ACHN (cell line): ENCODE data around the gene NTRK3.
"Not testable (repeated sequence)": the region's sequence is repeated elsewhere in the genome, so short reads cannot be mapped to it uniquely, and the experiment has no call there.

Source experiments
- DNase-seq: peaks from one replicate; pipeline ENCODE4 v3.0.0-alpha.2; 2015
- in situ Hi-C: cut with HindIII; loops from 2 replicates; pipeline ENCODE4 v1.10.0; 2017; ENCODE audit warnings: low sequenced_read_pairs, low pct_ligation_motif_present, low pct_unique_long_range_greater_than_20kb

Gene NTRK3

DNA sequence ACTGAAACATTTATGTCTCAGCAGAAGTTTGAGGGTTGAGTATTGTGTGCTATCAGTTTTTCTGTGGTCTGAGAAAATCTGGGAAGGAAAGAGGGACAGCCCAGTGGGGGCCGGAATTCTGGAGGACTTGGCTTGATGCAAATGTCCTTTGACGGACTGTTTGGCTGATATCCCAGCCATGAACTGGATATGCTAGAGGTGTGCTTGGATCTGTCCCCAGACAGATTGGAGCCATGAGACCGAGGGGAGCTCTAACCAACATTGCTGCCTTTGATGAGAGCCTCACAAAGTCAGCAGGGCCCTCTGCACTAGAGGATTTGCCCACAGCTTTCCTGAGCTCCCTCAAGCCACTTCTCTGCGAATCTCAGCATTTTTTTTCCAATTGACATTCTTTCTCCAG, 405.6 kb downstream of the NTRK3 start:
- in situ Hi-C loops, result no loop called here
- no peak for DNase-seq

DNA sequence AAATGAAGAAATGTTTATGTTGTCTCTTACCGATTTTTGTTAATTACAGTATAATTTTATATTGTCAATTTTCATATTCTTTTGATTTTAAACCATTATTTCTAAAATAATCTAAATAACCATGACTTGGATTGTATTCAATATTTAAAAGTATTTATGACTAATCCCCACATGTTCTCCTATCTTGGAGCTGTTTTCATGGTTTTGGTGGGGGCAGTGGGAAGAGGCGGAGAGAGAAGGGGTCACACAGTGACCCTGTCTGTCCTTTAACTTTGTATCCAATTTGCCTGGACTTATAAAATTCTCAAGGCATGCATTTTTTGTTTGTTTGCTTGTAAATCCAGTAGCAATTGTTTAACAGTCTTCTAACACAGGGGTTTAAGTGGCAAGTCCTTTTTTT, 407.4 kb downstream of the NTRK3 start:
- no peak for DNase-seq
- in situ Hi-C loops, result no loop called here

DNA sequence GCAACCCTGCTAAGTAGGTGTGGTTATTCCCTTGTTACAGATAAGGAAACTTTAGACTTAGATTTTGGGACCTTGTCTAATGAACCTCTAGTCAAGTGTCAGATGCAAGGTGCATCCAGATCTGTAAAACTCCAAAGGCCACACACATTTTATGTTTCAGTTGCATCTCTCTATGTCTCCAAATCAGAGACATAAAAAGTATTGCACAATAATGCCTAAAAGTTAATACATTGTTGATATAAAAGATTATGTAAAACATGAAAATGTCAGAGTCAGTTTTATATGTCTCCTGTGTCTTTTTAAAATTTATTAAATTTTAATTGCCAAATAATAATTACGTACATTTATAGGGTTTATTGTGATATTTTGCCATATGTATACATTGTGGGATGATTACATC, 408.5 kb downstream of the NTRK3 start:
- in situ Hi-C loops, result no loop called here
- no peak for DNase-seq

DNA sequence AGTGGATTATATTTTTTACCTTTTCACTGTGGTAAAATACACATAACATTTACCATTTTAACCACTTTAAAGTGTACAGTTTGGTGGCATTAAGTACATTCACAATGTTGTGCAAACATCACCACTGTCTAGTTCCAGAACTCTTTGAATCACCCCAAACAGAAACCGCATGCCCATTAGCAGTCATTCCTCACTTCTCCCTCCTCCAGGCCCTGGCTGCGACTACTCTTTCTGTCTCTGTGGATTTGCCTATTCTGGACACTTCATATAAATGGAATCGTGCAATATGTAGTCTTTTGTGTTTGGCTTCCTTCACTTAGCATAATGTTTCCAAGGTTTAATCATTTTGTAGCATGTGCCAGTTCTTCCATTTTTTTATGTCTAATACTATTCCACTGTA, 409.8 kb downstream of the NTRK3 start:
- in situ Hi-C loops, result no loop called here
- no peak for DNase-seq

DNA sequence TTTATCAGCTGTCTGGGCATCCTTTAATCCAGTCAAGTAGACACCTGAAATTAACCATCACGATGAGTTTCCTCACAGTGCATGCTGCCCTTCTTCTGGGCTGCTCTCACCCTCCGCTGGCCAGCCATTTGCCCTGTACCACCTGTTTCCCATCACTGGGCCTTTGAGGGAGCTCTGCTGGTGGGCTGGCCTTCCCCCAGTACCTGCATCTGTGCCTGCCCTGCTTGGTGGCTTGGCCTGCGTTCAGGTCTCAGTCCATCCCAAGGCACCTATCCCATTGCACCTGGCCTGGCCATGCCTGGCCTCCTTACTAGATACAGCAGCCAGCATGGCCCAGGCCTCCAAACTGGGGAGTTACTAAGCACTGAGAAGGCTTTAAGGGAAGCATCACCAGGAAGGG, 413.2 kb downstream of the NTRK3 start:
- no peak for DNase-seq
- in situ Hi-C loops, result no loop called here

DNA sequence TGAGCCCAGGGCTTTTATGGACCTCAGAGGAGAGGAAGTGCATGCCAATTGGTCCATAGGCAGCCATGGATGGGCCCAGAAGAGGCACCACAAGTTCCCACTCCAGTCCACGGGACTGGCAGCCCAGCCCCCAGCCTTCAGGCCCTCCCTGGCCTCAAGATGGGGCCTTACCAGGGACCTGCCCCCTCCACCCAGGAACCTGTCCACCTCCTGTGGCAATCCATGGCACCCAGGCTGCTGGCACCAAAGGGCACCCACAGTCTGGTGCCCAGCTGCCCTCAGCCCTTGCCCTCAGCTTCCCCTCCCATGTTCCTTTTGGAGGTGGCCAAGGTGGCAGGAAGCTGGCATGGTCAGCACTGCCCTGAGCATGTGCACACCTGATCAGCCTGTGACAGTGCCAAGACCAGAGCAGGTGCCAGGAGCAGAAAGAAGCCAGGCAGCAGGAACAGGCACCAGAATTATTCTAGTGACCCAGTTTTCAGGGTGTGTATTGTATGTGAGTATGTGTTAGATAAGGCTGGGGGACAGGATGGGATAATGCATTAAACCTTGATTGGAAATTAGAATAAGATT, 415.0 kb downstream of the NTRK3 start:
- in situ Hi-C loops, result no loop called here
- no peak for DNase-seq

DNA sequence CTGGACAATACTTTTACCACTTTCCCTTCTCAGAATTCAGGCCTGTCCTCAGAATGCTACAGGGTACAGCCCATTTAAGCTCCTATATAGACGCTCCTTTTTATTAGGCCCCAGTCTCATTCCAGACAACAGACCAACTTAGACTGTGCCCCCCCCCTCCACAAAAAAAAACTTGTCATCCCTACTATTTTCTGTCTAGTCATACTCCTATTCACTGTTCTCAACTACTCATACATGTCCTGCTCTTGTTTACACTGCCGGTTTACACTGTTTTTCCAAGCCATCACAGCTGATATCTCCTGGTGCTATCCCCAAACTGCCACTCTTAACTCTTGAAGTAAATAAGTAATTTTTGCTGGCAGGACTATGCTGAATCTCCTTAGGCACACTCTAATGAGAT, 420.7 kb downstream of the NTRK3 start:
- in situ Hi-C loops, DNase-seq: not testable (repeated sequence)

DNA sequence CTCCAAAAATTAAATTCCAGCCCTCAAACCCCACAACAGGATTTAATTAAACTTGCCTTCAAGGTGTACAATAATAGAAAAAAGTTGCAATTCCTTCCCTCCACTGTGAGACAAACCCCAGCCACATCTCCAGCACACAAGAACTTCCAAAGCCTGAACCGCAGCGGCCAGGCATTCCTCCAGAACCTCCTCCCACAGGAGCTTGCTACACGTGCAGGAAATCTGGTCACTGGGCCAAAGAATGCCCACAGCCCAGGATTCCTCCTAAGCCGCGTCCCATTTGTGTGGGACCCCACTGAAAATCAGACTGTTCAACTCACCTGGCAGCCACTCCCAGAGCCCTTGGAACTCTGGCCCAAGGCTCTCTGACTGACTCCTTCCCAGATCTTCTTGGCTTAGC, 423.2 kb downstream of the NTRK3 start:
- DNase-seq, in situ Hi-C loops: not testable (repeated sequence)

DNA sequence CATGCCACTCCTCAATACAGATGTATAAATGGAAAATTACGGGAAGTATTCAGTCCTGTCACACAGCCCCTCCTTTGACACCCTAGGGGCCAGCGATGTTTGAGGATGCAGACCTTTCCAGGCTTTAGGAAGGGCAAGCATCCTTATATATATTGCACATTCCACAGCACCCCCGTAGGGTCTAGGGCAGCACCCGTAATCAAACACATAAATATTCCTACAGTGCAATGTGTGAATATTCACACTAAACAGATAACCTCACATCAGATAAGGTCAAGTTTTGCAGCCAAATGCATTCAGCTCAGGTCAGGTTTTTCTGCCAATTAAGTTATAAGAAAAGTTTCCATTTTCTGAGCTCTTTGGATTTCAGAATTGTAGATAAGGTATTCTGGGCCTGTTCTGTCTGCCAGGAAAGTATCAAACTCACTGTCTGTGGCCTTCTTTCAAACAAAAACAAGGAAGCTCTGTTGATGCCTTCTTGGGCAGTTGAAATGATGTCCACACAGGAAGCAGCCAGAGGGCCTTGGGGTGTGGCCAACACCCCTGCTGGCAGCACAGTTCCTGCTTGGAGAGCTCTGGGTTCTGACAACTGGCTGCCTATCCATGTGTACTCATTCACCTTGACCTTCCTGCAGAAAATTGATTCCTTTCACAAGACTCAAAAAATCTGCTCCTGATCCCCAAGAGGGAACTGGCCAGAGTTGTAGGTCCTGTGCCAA, 427.0 kb downstream of the NTRK3 start:
- in situ Hi-C loops, result no loop called here
- no peak for DNase-seq

DNA sequence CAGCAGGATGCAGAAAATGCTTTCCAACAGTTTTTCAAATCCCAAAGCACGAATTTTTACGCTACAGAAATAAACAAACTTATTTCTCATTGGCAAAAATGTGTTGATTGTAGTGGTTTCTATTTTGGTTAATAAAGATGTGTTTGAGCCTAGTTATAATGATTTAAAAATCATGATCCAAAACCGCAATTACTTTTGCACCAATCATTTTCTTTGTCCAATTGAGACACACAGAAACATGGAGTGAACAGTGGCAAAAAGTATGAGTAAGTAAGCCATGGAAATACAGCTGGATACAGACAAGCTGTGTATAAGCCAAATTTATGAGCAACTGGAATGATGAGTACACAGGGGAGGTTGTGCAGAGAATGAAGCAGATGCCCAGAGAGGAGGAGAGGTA, 427.9 kb downstream of the NTRK3 start:
- DNase-seq, result no peak

DNA sequence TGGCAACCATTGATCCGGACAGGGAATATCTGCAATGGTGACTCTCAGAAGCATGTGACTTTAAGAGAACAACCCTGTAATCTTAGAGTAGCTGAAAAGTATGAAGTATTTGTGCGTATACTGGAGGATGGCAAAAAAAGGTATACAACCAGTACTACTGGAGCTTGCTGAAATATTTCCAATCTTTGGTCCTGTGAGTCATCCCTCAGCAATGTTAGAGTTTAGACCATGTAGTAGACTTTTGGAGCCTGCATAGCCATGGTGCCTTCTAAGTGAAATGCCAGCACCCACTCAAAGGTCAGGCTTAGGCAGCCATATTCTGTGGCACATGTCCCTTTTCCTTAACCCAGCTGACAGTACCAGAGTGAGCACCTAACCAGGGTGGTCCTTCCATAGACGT, 429.4 kb downstream of the NTRK3 start:
- in situ Hi-C loops, result no loop called here
- peak; percentile 13 for DNase-seq

More for the DNA sequence above, 427.9 kb downstream of the NTRK3 start:
- in situ Hi-C loops, result no loop called here

DNA sequence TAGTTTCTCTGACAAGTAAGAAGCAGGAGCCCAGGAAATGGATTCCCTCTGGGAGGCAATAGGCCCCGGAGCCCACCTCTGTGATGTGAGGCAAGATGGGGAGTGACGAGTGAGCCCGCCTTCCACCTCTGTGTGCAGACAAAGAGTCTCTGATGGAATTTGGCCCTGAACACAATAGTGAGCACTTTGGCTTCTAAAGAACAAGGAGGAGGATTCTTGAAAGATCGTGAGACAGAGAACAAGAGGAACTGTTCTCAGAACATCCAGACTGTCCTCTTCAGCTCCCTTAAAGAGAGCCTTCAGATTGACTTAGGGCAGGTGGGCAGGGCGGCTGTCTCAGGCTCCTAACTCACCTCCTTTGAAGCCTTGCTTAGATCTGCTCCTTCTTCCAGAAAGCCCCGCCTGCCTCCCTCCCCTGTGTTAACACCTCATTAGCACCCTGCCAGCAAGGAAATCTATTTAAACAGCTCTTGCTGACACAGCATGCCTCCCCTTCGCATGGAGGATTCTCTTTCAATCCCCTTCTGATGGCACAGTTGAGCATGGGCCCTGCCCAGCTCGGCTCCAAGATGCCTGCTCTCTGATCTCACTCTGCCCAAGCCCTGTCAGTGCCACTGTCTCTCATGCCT, 430.3 kb downstream of the NTRK3 start:
- in situ Hi-C loops, result no loop called here
- DNase-seq, result no peak

DNA sequence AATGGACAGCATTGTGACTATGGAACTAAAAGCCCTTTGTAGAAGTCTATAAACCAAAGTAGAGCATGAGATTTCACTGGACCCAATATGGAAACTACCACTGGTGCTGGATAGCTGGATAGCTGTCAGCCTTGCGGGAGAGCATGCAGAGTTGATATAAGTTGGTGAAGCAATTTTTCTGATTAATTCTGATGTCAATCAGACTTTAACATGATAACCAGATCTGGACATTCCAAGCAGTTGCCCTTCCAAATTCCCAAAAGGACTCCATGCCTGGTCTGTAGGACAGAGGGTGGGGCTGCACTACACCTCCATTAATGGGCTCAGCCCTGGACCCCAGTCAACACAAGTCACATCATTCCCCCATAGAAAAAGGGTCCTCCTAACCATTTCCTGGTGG, 437.8 kb downstream of the NTRK3 start:
- no peak for DNase-seq
- in situ Hi-C loops, result no loop called here

DNA sequence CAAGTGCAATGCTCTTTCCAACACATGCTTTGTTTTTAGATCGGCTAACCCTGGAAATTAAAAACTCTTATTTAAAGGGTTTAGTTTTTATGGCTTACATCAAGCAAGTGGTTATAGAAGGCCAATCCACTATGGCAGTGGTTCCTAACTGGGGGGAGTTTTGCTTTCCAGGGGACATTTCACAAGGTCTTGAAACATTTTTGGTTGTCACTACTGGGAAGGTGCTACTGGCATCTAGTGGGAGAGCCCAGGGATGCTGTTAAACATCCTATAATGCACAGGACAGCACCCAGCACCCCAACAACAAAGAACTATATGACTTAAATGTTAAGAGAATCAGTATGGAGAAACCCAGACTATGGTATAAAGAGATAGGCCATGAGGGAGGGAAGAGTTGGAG, 439.0 kb downstream of the NTRK3 start:
- peak; percentile 26 for DNase-seq
- in situ Hi-C loops, result no loop called here

DNA sequence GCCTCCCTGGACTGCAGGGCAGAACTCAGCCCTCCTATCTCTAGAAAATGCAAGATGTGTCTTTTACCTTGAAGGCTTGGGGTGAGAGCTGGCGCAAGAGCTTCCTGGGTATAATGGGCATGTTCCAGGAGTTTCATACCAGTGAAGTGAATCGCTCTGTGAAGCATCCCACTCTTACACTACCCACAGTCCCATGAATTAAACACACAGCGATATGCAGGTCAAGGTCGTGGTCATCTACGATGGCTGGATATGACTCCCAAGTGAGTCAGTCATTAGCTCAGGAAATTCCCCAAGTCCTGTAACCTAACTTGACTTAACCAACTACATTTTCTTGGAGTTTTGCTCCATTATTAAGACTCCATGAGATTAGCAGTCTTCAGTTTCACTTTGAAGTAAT, 439.7 kb downstream of the NTRK3 start:
- DNase-seq, result peak; percentile 92
- in situ Hi-C loops, result no loop called here

DNA sequence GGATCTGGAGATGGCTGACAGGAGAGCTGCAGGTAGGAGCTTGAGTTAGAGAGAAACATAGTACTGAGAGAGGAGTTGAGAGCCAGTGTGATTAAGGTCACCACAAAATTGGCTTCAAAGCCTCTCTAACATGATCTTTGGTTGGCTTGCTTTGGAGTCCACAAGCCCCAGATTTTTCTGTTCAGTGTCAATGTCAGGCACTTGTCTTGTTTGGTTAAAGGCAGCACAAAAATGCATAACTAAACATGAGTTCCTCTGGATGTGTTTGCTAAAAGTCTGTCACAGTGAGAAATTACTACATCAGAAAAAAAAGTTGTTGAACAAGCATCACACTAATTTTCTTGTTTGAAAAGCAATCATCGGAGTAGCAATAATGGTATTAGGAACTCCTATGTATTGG, 440.5 kb downstream of the NTRK3 start:
- DNase-seq, result no peak
- in situ Hi-C loops, result no loop called here
